Activated T-cell treated with anti-CD3 and anti-CD28 coated beads, Interleukin-2, amount 50 U/mL, for 24 hours (primary cell): ENCODE results near the gene SLX4IP.

ENCODE experiments used
- DNase-seq: peaks from one replicate; pipeline ENCODE4 v3.0.0-alpha.2; 2020
- H3K27ac Mint-ChIP-seq: 2 replicates; pipeline ENCODE4 v1.8.0; 2020; ENCODE audit warnings: mild to moderate bottlenecking, mixed read lengths
- H3K27me3 Mint-ChIP-seq: 2 replicates; pipeline ENCODE4 v1.8.0; 2020; ENCODE audit warnings: mixed read lengths
- H3K36me3 Mint-ChIP-seq: 2 replicates; pipeline ENCODE4 v1.8.0; 2020; ENCODE audit warnings: low read depth, mixed read lengths
- H3K4me1 Mint-ChIP-seq: 2 replicates; pipeline ENCODE4 v1.8.0; 2020; ENCODE audit warnings: low read depth, mixed read lengths
- H3K4me3 Mint-ChIP-seq: 2 replicates; pipeline ENCODE4 v1.8.0; 2020; ENCODE audit warnings: mild to moderate bottlenecking, moderate library complexity, mixed read lengths
- H3K9me3 Mint-ChIP-seq: 2 replicates; pipeline ENCODE4 v1.8.0; 2020; ENCODE audit warnings: mixed read lengths

The SLX4IP gene

GRCh38 chr20:10619427-10619826 is 184.3 kb downstream of the SLX4IP start:
- Mint-ChIP-seq H3K4me3 (no peak overlapping the region), H3K4me1 (no peaks in the 10 kb centered on the region), H3K36me3 (peaks cover 35% of the 10 kb centered on the region), H3K27ac (no peak overlapping the region), H3K27me3 (no peaks in the 10 kb centered on the region), H3K9me3 (no peaks in the 10 kb centered on the region)
- DNase-seq: no peak

- Mint-ChIP-seq H3K9me3 (no peaks in the 10 kb centered on the region), H3K4me1 (no peaks in the 10 kb centered on the region), H3K27me3 (no peaks in the 10 kb centered on the region), H3K4me3 (no peak overlapping the region), H3K36me3 (peaks cover 31% of the 10 kb centered on the region), H3K27ac (no peak overlapping the region)
- DNase-seq: no peak
These were observed 186.0 kb downstream of the SLX4IP start for GRCh38 chr20:10621149-10621548.

DNA sequence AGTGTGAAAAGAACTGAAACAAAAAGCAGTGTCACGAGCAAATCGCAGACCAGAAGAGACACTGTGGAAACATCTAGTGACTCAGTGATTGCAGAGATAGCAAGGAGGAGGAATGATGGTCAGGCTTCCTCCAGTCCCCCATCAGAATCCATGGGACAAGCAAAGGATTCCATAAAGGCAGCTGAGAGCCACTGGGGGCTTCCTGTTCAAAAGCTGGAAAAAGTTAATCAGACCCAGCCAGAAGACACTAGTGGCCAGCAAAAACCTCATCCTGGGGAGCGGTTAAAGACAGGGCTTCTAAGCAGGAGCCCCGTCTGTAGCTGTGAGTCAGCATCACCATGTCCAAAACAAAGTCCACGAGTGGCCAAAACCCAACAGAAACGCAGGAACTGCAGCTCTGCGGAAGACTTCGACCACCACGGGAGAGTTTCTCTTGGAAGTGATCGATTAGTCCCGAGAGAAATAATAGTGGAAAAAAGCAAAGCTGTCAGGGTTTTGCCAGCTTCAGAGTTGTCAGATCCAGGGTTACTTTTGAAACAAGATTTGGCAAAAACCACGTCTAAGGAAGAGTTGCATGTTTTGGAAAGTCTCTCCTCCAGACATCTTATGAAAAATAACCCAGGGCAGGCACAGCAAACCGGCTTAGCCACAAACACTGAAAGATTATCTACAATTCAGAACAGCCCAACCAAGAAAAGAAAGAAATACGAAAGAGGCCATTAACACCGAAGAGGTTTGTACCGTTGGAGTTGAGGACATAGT is 187.7 kb downstream of the SLX4IP start:
- Mint-ChIP-seq H3K4me1 (no peaks in the 10 kb centered on the region), H3K4me3 (no peak overlapping the region), H3K9me3 (no peaks in the 10 kb centered on the region), H3K27ac (no peak overlapping the region), H3K27me3 (no peaks in the 10 kb centered on the region), H3K36me3 (peaks cover 32% of the 10 kb centered on the region)
- DNase-seq: no peak

DNA sequence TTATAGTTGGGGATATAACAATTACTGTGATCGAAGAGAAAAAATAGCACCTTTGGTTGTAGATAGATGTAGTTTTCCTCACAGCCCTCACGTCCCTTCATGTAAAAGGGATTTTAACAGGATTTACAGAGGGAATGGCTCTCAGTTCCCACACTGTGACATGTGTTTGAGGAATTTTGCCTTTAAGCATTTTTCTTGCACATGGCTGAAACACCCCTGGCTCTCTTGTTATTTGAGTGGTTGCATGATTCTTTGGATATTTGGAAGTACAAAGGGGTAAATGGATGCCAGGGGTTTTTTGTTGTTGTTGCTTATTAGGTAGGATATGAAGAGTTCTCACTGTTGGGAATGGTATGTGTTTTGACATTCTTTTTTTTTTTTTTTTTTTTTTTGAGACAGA is 190.5 kb downstream of the SLX4IP start:
- Mint-ChIP-seq H3K36me3 (peaks cover 37% of the 10 kb centered on the region), H3K27ac (no peak overlapping the region)

GRCh38 chr20:10626896-10627295 is 191.8 kb downstream of the SLX4IP start:
- no peak for DNase-seq
- Mint-ChIP-seq H3K27ac (no peak overlapping the region), H3K27me3 (no peaks in the 10 kb centered on the region), H3K36me3 (peaks cover 32% of the 10 kb centered on the region), H3K9me3 (no peaks in the 10 kb centered on the region), H3K4me3 (no peak overlapping the region), H3K4me1 (no peaks in the 10 kb centered on the region)

More for the DNA sequence above, 190.5 kb downstream of the SLX4IP start:
- H3K4me3 Mint-ChIP-seq: no peak overlapping the region
- no peak for DNase-seq
- no peaks in the 10 kb centered on the region for H3K27me3 Mint-ChIP-seq
- H3K4me1 Mint-ChIP-seq: no peaks in the 10 kb centered on the region
- no peaks in the 10 kb centered on the region for H3K9me3 Mint-ChIP-seq

GRCh38 chr20:10629946-10630650 is 195.0 kb downstream of the SLX4IP start:
- Mint-ChIP-seq H3K9me3 (no peaks in the 10 kb centered on the region), H3K4me3 (no peak overlapping the region), H3K27ac (no peak overlapping the region), H3K27me3 (no peaks in the 10 kb centered on the region), H3K36me3 (peaks cover 13% of the 10 kb centered on the region), H3K4me1 (peaks cover 5% of the 10 kb centered on the region)
- no peak for DNase-seq

GRCh38 chr20:10631126-10631525 is 196.0 kb downstream of the SLX4IP start:
- DNase-seq: no peak
- peaks cover 9% of the 10 kb centered on the region for H3K36me3 Mint-ChIP-seq
- peaks cover 5% of the 10 kb centered on the region for H3K4me1 Mint-ChIP-seq
- no peaks in the 10 kb centered on the region for H3K9me3 Mint-ChIP-seq
- H3K4me3 Mint-ChIP-seq: no peak overlapping the region
- H3K27ac Mint-ChIP-seq: no peak overlapping the region
- no peaks in the 10 kb centered on the region for H3K27me3 Mint-ChIP-seq

- Mint-ChIP-seq H3K27ac (no peak overlapping the region), H3K4me1 (peaks cover 5% of the 10 kb centered on the region), H3K9me3 (no peaks in the 10 kb centered on the region), H3K27me3 (no peaks in the 10 kb centered on the region), H3K4me3 (no peak overlapping the region), H3K36me3 (peaks cover 5% of the 10 kb centered on the region)
- DNase-seq: no peak
These were observed 197.8 kb downstream of the SLX4IP start for GRCh38 chr20:10632721-10633509.

DNA sequence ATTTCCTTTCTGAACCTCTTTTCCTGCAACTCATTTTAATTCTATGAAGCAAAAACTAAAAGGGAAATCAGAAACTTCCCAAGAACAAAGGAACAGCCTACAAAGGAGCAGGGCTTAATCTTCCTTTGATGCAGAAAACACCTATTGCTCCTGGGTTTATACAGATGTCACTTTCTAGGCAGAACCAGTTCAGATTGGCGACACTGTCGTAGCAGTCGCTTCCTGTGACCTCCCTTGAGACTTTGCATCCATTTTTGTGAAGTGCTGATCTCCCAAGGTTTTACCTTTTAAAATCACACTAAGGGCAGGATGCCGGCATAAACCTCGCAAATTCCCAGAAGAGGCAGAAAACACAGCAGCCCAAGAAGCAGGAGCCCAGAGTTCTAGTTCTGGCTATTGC is 198.6 kb downstream of the SLX4IP start:
- H3K27ac Mint-ChIP-seq: no peak overlapping the region
- no peak for DNase-seq
- H3K9me3 Mint-ChIP-seq: no peaks in the 10 kb centered on the region
- H3K36me3 Mint-ChIP-seq: peaks cover 5% of the 10 kb centered on the region
- H3K4me3 Mint-ChIP-seq: no peak overlapping the region
- no peaks in the 10 kb centered on the region for H3K27me3 Mint-ChIP-seq
- H3K4me1 Mint-ChIP-seq: peaks cover 5% of the 10 kb centered on the region

GRCh38 chr20:10634211-10634610 is 199.1 kb downstream of the SLX4IP start:
- Mint-ChIP-seq H3K27ac (no peak overlapping the region), H3K27me3 (no peaks in the 10 kb centered on the region), H3K4me1 (peaks cover 5% of the 10 kb centered on the region), H3K4me3 (no peak overlapping the region), H3K36me3 (peaks cover 5% of the 10 kb centered on the region), H3K9me3 (no peaks in the 10 kb centered on the region)
- DNase-seq: no peak

GRCh38 chr20:10634683-10635411 is 199.7 kb downstream of the SLX4IP start:
- no peaks in the 10 kb centered on the region for H3K9me3 Mint-ChIP-seq
- peaks cover 3% of the 10 kb centered on the region for H3K36me3 Mint-ChIP-seq
- H3K4me3 Mint-ChIP-seq: no peak overlapping the region
- peaks cover 5% of the 10 kb centered on the region for H3K4me1 Mint-ChIP-seq
- no peaks in the 10 kb centered on the region for H3K27me3 Mint-ChIP-seq
- no peak for DNase-seq
- H3K27ac Mint-ChIP-seq: no peak overlapping the region

- Mint-ChIP-seq H3K4me1 (peaks cover 5% of the 10 kb centered on the region), H3K4me3 (no peak overlapping the region), H3K27ac (no peak overlapping the region), H3K9me3 (no peaks in the 10 kb centered on the region), H3K36me3 (no peaks in the 10 kb centered on the region), H3K27me3 (no peaks in the 10 kb centered on the region)
- no peak for DNase-seq
These were observed 200.5 kb downstream of the SLX4IP start for GRCh38 chr20:10635476-10636208.

GRCh38 chr20:10636326-10636818 is 201.3 kb downstream of the SLX4IP start:
- Mint-ChIP-seq H3K4me3 (no peak overlapping the region), H3K27me3 (no peaks in the 10 kb centered on the region), H3K27ac (no peak overlapping the region), H3K4me1 (peaks cover 5% of the 10 kb centered on the region), H3K36me3 (no peaks in the 10 kb centered on the region), H3K9me3 (no peaks in the 10 kb centered on the region)
- DNase-seq: no peak
